GM12864 (cell line): ENCODE results near the gene HAVCR2.

Source experiments
- DNase-seq: peaks from one replicate; pipeline ENCODE4 v3.0.0-alpha.2; 2011; ENCODE audit warnings: low read depth
- H3K4me3 ChIP-seq: 2 replicates; pipeline ENCODE4 v1.5.1; 2011; ENCODE audit warnings: mild to moderate bottlenecking, low read depth, low read length, control low read depth
- CTCF ChIP-seq: IDR thresholded peaks from 2 replicates; pipeline ENCODE4 v1.5.1; 2011; ENCODE audit warnings: low read depth, mild to moderate bottlenecking, moderate library complexity, low read length, control low read depth, inconsistent platforms; ENCODE audit errors: missing control alignments

HAVCR2 gene

GRCh38 chr5:157108976-157109375 lies at the start of gene HAVCR2:
Gene HAVCR2, minus strand, starts transcription at chr5:157109044. Its CDS starts 61 bp downstream, at chr5:157108983.
- TF ChIP-seq CTCF = no peak
- peak within 1 kb of the TSS; percentile 39 for H3K4me3 ChIP-seq
- peak; percentile 69 for DNase-seq

GRCh38 chr5:157157293-157157891 lies 48.5 kb upstream of the HAVCR2 start:
- DNase-seq = no peak
- TF ChIP-seq CTCF = no peak
- no peak overlapping the region for H3K4me3 ChIP-seq

- no peak for DNase-seq
- H3K4me3 ChIP-seq = no peak overlapping the region
- TF ChIP-seq CTCF = no peak
These were observed 46.5 kb upstream of the HAVCR2 start for GRCh38 chr5:157155297-157155696.

GRCh38 chr5:157150995-157151394 lies 42.2 kb upstream of the HAVCR2 start:
- H3K4me3 ChIP-seq = no peak overlapping the region
- TF ChIP-seq CTCF = no peak
- DNase-seq = no peak

- peak; percentile 82 for TF ChIP-seq CTCF
- no peak overlapping the region for H3K4me3 ChIP-seq
- peak; percentile 49 for DNase-seq
These were observed 40.1 kb upstream of the HAVCR2 start for GRCh38 chr5:157148734-157149615.

- no peak for TF ChIP-seq CTCF
- no peak for DNase-seq
- peak overlapping the region; percentile 96 for H3K4me3 ChIP-seq
These were observed 34.5 kb upstream of the HAVCR2 start for GRCh38 chr5:157143127-157143971.
